ENCODE results near the gene FHOD3. TPM values are rescaled to one million over a fixed set of nuclear protein-coding genes. Genes with fewer than 3 reads are reported as not detected.

The FHOD3 gene
- total and polyA plus RNA-seq, 2 experiments from 2014 or later: 2.7 to 8.7 TPM

DNA sequence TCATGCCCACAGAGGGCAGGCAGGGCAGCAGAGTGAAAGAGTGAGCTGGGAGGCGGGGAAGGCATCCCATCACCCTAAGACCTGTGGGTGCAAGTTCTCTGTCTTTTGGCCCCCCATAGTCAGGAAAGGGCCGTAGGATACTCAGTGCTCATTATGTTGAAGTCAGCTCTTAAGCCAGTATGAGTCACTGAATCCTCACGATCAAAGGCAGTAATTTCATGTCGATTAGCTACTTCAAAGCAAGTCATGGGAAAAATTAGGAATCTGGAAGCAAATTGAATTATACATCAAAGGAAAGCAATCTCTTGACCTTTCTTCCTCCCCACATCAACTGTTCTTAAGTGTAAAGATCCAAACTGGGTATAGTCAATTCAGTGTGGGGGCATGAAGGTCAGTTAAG lies 178.9 kb downstream of the FHOD3 start (continued):
- TF ChIP-seq, protein P1, sequence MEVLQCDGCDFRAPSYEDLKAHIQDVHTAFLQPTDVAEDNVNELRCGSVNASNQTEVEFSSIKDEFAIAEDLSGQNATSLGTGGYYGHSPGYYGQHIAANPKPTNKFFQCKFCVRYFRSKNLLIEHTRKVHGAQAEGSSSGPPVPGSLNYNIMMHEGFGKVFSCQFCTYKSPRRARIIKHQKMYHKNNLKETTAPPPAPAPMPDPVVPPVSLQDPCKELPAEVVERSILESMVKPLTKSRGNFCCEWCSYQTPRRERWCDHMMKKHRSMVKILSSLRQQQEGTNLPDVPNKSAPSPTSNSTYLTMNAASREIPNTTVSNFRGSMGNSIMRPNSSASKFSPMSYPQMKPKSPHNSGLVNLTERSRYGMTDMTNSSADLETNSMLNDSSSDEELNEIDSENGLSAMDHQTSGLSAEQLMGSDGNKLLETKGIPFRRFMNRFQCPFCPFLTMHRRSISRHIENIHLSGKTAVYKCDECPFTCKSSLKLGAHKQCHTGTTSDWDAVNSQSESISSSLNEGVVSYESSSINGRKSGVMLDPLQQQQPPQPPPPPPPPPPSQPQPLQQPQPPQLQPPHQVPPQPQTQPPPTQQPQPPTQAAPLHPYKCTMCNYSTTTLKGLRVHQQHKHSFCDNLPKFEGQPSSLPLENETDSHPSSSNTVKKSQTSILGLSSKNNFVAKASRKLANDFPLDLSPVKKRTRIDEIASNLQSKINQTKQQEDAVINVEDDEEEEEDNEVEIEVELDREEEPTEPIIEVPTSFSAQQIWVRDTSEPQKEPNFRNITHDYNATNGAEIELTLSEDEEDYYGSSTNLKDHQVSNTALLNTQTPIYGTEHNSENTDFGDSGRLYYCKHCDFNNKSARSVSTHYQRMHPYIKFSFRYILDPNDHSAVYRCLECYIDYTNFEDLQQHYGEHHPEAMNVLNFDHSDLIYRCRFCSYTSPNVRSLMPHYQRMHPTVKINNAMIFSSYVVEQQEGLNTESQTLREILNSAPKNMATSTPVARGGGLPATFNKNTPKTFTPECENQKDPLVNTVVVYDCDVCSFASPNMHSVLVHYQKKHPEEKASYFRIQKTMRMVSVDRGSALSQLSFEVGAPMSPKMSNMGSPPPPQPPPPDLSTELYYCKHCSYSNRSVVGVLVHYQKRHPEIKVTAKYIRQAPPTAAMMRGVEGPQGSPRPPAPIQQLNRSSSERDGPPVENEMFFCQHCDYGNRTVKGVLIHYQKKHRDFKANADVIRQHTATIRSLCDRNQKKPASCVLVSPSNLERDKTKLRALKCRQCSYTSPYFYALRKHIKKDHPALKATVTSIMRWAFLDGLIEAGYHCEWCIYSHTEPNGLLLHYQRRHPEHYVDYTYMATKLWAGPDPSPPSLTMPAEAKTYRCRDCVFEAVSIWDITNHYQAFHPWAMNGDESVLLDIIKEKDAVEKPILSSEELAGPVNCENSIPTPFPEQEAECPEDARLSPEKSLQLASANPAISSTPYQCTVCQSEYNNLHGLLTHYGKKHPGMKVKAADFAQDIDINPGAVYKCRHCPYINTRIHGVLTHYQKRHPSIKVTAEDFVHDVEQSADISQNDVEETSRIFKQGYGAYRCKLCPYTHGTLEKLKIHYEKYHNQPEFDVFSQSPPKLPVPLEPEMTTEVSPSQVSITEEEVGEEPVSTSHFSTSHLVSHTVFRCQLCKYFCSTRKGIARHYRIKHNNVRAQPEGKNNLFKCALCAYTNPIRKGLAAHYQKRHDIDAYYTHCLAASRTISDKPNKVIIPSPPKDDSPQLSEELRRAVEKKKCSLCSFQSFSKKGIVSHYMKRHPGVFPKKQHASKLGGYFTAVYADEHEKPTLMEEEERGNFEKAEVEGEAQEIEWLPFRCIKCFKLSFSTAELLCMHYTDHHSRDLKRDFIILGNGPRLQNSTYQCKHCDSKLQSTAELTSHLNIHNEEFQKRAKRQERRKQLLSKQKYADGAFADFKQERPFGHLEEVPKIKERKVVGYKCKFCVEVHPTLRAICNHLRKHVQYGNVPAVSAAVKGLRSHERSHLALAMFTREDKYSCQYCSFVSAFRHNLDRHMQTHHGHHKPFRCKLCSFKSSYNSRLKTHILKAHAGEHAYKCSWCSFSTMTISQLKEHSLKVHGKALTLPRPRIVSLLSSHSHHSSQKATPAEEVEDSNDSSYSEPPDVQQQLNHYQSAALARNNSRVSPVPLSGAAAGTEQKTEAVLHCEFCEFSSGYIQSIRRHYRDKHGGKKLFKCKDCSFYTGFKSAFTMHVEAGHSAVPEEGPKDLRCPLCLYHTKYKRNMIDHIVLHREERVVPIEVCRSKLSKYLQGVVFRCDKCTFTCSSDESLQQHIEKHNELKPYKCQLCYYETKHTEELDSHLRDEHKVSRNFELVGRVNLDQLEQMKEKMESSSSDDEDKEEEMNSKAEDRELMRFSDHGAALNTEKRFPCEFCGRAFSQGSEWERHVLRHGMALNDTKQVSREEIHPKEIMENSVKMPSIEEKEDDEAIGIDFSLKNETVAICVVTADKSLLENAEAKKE (CRISPR knock-in tag; IDR thresholded peaks at IDR 0.05): no peak
- TF ChIP-seq EZH2phosphoT487 (IDR thresholded peaks at IDR 0.05; ENCODE audit: unreplicated experiment) (no peak), CTCF (conservative IDR thresholded peaks at IDR 0.05; ENCODE audit: low read depth in 2 of 2) (no peak)

GRCh38 chr18:36477776-36478175 lies 180.3 kb downstream of the FHOD3 start:
- no peaks in the 10 kb centered on the region; the same call in 2 of the 3 replicates for H3K9me3 Mint-ChIP-seq
- H3K36me3 Mint-ChIP-seq (ENCODE audit: low read depth): no peaks in the 10 kb centered on the region
- peaks cover 33% of the 10 kb centered on the region for H3K4me1 ChIP-seq (ENCODE audit: insufficient read depth)
- H3K9me2 ChIP-seq (ENCODE audit: insufficient read depth): peaks cover 24% of the 10 kb centered on the region
- H3K36me3 ChIP-seq (ENCODE audit: insufficient read depth): no peaks in the 10 kb centered on the region
- H2AFZ ChIP-seq: no peak overlapping the region
- peaks cover 58% of the 10 kb centered on the region for H3K4me1 Mint-ChIP-seq
- no peak overlapping the region for H3K27ac Mint-ChIP-seq
- ATAC-seq: no peak
- H3K79me2 ChIP-seq (replicated peaks; ENCODE audit: insufficient read depth): no peaks in the 10 kb centered on the region
- H3K27ac ChIP-seq (ENCODE audit: low read depth): no peak overlapping the region
- no peak overlapping the region for H3K4me2 ChIP-seq
- peaks cover 2% of the 10 kb centered on the region; the same call in 1 of the 2 replicates for H3F3A ChIP-seq (replicated peaks; ENCODE audit: low read depth)
- no peaks in the 10 kb centered on the region for H4K20me1 ChIP-seq (replicated peaks; ENCODE audit: insufficient read depth)
- no peak overlapping the region for H3K4me3 Mint-ChIP-seq
- no peaks in the 10 kb centered on the region for H3K27me3 ChIP-seq (ENCODE audit: insufficient read depth)
- no peak overlapping the region for H3K4me3 ChIP-seq
- DNase-seq (ENCODE audit: low spot score): no peak
- H3K27me3 Mint-ChIP-seq (ENCODE audit: insufficient read depth, low read depth, poor library complexity): peaks cover 8% of the 10 kb centered on the region
- TF ChIP-seq ETS1 (IDR thresholded peaks at IDR 0.05) (no peak), EZH2phosphoT487 (IDR thresholded peaks at IDR 0.05; ENCODE audit: unreplicated experiment) (no peak), POLR2AphosphoS5 (IDR thresholded peaks at IDR 0.05; ENCODE audit: low read depth) (no peak), STAT1 (IDR thresholded peaks at IDR 0.05; ENCODE audit: unreplicated experiment) (no peak), NANOG (IDR thresholded peaks at IDR 0.05; ENCODE audit: borderline replicate concordance) (no peak), JUNB (IDR thresholded peaks at IDR 0.05; ENCODE audit: unreplicated experiment) (no peak), ZNF331 (CRISPR knock-in tag; IDR thresholded peaks at IDR 0.05; ENCODE audit: low read depth) (no peak)
